Glutamatergic neuron (in vitro differentiated cells): ENCODE results near the gene SVOPL. TPM values are rescaled to one million over a fixed set of nuclear protein-coding genes. Genes with fewer than 3 reads are reported as not detected.

ENCODE experiments used
- DNase-seq: peaks from one replicate; pipeline ENCODE4 v3.0.0; 2022
- H3K27ac Mint-ChIP-seq: one replicate; pipeline ENCODE4 v1.8.0; 2020; ENCODE audit warnings: mild to moderate bottlenecking, mixed read lengths, inconsistent platforms; ENCODE audit not compliant: unreplicated experiment
- H3K27me3 Mint-ChIP-seq: one replicate; pipeline ENCODE4 v1.8.0; 2020; ENCODE audit warnings: mild to moderate bottlenecking, moderate library complexity, mixed read lengths, inconsistent platforms; ENCODE audit not compliant: unreplicated experiment
- H3K36me3 Mint-ChIP-seq: one replicate; pipeline ENCODE4 v1.8.0; 2020; ENCODE audit warnings: mild to moderate bottlenecking, mixed read lengths, inconsistent platforms; ENCODE audit not compliant: unreplicated experiment
- H3K4me1 Mint-ChIP-seq: one replicate; pipeline ENCODE4 v1.8.0; 2020; ENCODE audit warnings: mild to moderate bottlenecking, low read depth, mixed read lengths, inconsistent platforms; ENCODE audit not compliant: unreplicated experiment
- H3K4me3 Mint-ChIP-seq: one replicate; pipeline ENCODE4 v1.8.0; 2020; ENCODE audit warnings: mild to moderate bottlenecking, mixed read lengths, inconsistent platforms; ENCODE audit not compliant: unreplicated experiment
- H3K9me3 Mint-ChIP-seq: one replicate; pipeline ENCODE4 v1.8.0; 2020; ENCODE audit warnings: mild to moderate bottlenecking, moderate library complexity, mixed read lengths, inconsistent platforms; ENCODE audit not compliant: unreplicated experiment
- CTCF ChIP-seq: fragments of 200-600 bp; sonication (generic); IDR thresholded peaks from one replicate; pipeline ENCODE4 v1.5.0; 2021; ENCODE audit not compliant: partially characterized antibody, unreplicated experiment
- total RNA-seq: library from RNA; stranded (reverse); fragmentation: NEBNext Ultra II Directional; extraction: Animal tissue kit (Norgen Biotek cat#: 25700); gene quantifications from one replicate; pipeline ENCODE4 v1.2.1, GENCODE V29; 2021; ENCODE audit not compliant: unreplicated experiment

The SVOPL gene
- total RNA-seq, 1 donor from 2014 or later: not detected

GRCh38 chr7:138618506-138618905 is 82.7 kb downstream of the SVOPL start:
- no peak overlapping the region for H3K27ac Mint-ChIP-seq
- DNase-seq: no peak
- no peaks in the 10 kb centered on the region for H3K9me3 Mint-ChIP-seq
- no peaks in the 10 kb centered on the region for H3K36me3 Mint-ChIP-seq
- H3K4me3 Mint-ChIP-seq: no peak overlapping the region
- no peak for TF ChIP-seq CTCF
- no peaks in the 10 kb centered on the region for H3K27me3 Mint-ChIP-seq
- H3K4me1 Mint-ChIP-seq: no peaks in the 10 kb centered on the region

GRCh38 chr7:138616085-138616484 is 85.1 kb downstream of the SVOPL start:
- Mint-ChIP-seq H3K27ac (no peak overlapping the region), H3K36me3 (no peaks in the 10 kb centered on the region), H3K4me3 (no peak overlapping the region), H3K4me1 (no peaks in the 10 kb centered on the region), H3K27me3 (no peaks in the 10 kb centered on the region), H3K9me3 (no peaks in the 10 kb centered on the region)
- no peak for DNase-seq
- no peak for TF ChIP-seq CTCF

GRCh38 chr7:138613630-138614029 is 87.5 kb downstream of the SVOPL start:
- no peak for DNase-seq
- no peak for TF ChIP-seq CTCF
- H3K27ac Mint-ChIP-seq: no peak overlapping the region
- H3K4me3 Mint-ChIP-seq: no peak overlapping the region
- H3K9me3 Mint-ChIP-seq: no peaks in the 10 kb centered on the region
- H3K36me3 Mint-ChIP-seq: no peaks in the 10 kb centered on the region
- no peaks in the 10 kb centered on the region for H3K27me3 Mint-ChIP-seq
- peaks cover 1% of the 10 kb centered on the region for H3K4me1 Mint-ChIP-seq

- H3K4me1 Mint-ChIP-seq: peaks cover 18% of the 10 kb centered on the region
- DNase-seq: no peak
- H3K36me3 Mint-ChIP-seq: no peaks in the 10 kb centered on the region
- no peak overlapping the region for H3K4me3 Mint-ChIP-seq
- peaks cover 3% of the 10 kb centered on the region for H3K27me3 Mint-ChIP-seq
- no peaks in the 10 kb centered on the region for H3K9me3 Mint-ChIP-seq
- TF ChIP-seq CTCF: no peak
- H3K27ac Mint-ChIP-seq: no peak overlapping the region
Measured at GRCh38 chr7:138610671-138611170, 90.4 kb downstream of the SVOPL start.

- peaks cover 3% of the 10 kb centered on the region for H3K27me3 Mint-ChIP-seq
- TF ChIP-seq CTCF: no peak
- DNase-seq: peak; percentile 28
- H3K36me3 Mint-ChIP-seq: no peaks in the 10 kb centered on the region
- H3K9me3 Mint-ChIP-seq: no peaks in the 10 kb centered on the region
- H3K4me3 Mint-ChIP-seq: peak overlapping the region; percentile 27
- no peak overlapping the region for H3K27ac Mint-ChIP-seq
- H3K4me1 Mint-ChIP-seq: peaks cover 18% of the 10 kb centered on the region
Measured at GRCh38 chr7:138608275-138608674, 92.9 kb downstream of the SVOPL start.
